Adrenal gland (tissue), 12 donors: ENCODE data around the gene AQP2. TPM values are rescaled to one million over a fixed set of nuclear protein-coding genes. Genes with fewer than 3 reads are reported as not detected.

Source experiments
- DNase-seq, 7 donors: peaks; one replicate each; pipeline ENCODE4 v3.0.0-alpha.2; 2019 to 2020
- H3K27ac ChIP-seq, 5 donors: fragments of 200-600 bp; sonication (generic) in 4 of 5; 1 replicate in 3 of 5; 2 replicates in 2 of 5; pipeline versions ENCODE4 v1.5.1 to v1.8.0; 2016 to 2020; ENCODE audit warnings: mild to moderate bottlenecking in 1 of 5
- H3K27me3 ChIP-seq: fragments of 200-600 bp; 2 replicates; pipeline ENCODE4 v1.8.0; 2021
- H3K36me3 ChIP-seq, 2 donors: fragments of 200-600 bp; replicated peaks in 1 of 2; 1 replicate in 1 of 2; 2 replicates in 1 of 2; pipeline versions ENCODE4 v1.5.1 to v1.8.0; 2018 to 2022
- H3K4me1 ChIP-seq, 2 donors: fragments of 200-600 bp; replicated peaks in 1 of 2; 1 replicate in 1 of 2; 2 replicates in 1 of 2; pipeline versions ENCODE4 v1.5.1 to v1.8.0; 2018 to 2021
- H3K4me3 ChIP-seq, 4 donors: fragments of 200-600 bp; sonication (generic) in 3 of 4; one replicate each; pipeline ENCODE4 v1.5.1; 2016 to 2018
- H3K9me3 ChIP-seq, 3 donors: fragments of 200-600 bp; sonication (generic) in 1 of 3; replicated peaks in 1 of 3; 1 replicate in 2 of 3; 2 replicates in 1 of 3; pipeline versions ENCODE4 v1.5.1 to v1.8.0; 2016 to 2021
- CTCF ChIP-seq, 6 experiments: fragments of 450-650 bp in 4 of 6; fragments of 200-600 bp in 2 of 6; sonication (generic) in 1 of 6; IDR thresholded peaks; 1 replicate in 5 of 6; 2 replicates in 1 of 6; pipeline versions ENCODE4 v1.5.1 to v1.8.0; 2016 to 2021; ENCODE audit warnings: antibody characterized with exemption in 6 of 6, mild to moderate bottlenecking in 2 of 6, moderate library complexity in 1 of 6
- POLR2A ChIP-seq, 2 donors: fragments of 450-650 bp; IDR thresholded peaks; one replicate each; pipeline ENCODE4 v1.6.1; 2017; ENCODE audit warnings: antibody characterized with exemption in 2 of 2, mild to moderate bottlenecking in 2 of 2, moderate library complexity in 1 of 2
- WGBS, 4 donors: extraction: QIAGEN DNeasy Blood & Tissue Kit in 2 of 4; methylation state at CpG; one replicate each; pipeline versions ENCODE4 v1.1.5 to v1.1.7; 2013 to 2017; 5-methylcytosine and 5-hydroxymethylcytosine counted together
- intact Hi-C, 2 donors: fragments of 100-400 bp; cut with DNase I; formaldehyde crosslinking; loops; one replicate each; pipeline versions ENCODE4 v1.14.1 to v1.15.0; 2022 to 2023
- polyA plus RNA-seq, 3 donors: library from polyadenylated mRNA; stranded (reverse); fragments of 200-250 nt in 2 of 3; fragments of 350-450 nt in 1 of 3; fragmentation: Illumina TruSeq in 1 of 3; extraction: RNeasy Lipid Tissue Mini Kit (QIAGEN cat#74804) in 1 of 3; gene quantifications; one replicate each; pipeline ENCODE4 v1.2.3, GENCODE V29; 2013 to 2014
- total RNA-seq, 9 donors: library from RNA; depleted of rRNA in 4 of 9; stranded (reverse); fragments of >200 nt in 4 of 9; fragments of 120-200 nt in 1 of 9; fragmentation: NEBNext Ultra II Directional in 1 of 9; extraction: Animal tissue kit (Norgen Biotek cat#: 25700) in 1 of 9; gene quantifications; one replicate each; pipeline versions ENCODE4 v1.1.0 to v1.2.4, GENCODE V29; 2013 to 2023
- donor health status: healthy with polysubstance abuse.
- donor health status: Bipolar disorder and iron deficiency.
- donor health status: DM: yes; HTN: yes; CAD: no.
- donor health status: DM: no; HTN: no; CAD: no.
- donor health status: DM: no; HTN: no; CAD: no.
- donor health status: DM: yes; HTN: yes; CAD: no.

AQP2 gene
- total and polyA plus RNA-seq, 12 donors = 0.10 to 81.0 (median 2.4) TPM; not detected in 1

GRCh38 chr12:49953151-49953550 is 2.6 kb downstream of the AQP2 start:
- Histone ChIP-seq H3K27ac (no peak overlapping the region), H3K4me1 (peaks cover 0 to 20% of the 10 kb centered on the region in 2 donors), H3K36me3 (no peaks in the 10 kb centered on the region), H3K9me3 (no peaks in the 10 kb centered on the region), H3K4me3 (no peak overlapping the region), H3K27me3 (peaks cover 12% of the 10 kb centered on the region)
- intact Hi-C loops = no loop called here
- WGBS, 4 donors = 88 to 100% (median 91%) methylated on average over 2 to 4 of the region's 4 CpGs
- no peak for TF ChIP-seq CTCF (IDR thresholded peaks at IDR 0.05)
- no peak for TF ChIP-seq POLR2A (IDR thresholded peaks at IDR 0.05)
- no peak for DNase-seq

GRCh38 chr12:49953961-49954846 is 3.7 kb downstream of the AQP2 start:
- H3K27ac ChIP-seq = no peak overlapping the region
- no peak for DNase-seq
- 80 to 85% (median 81%) methylated on average over 15 to 21 of the region's 21 CpGs for WGBS, 4 donors
- peaks cover 12% of the 10 kb centered on the region for H3K27me3 ChIP-seq
- no peaks in the 10 kb centered on the region for H3K9me3 ChIP-seq
- intact Hi-C loops = no loop called here
- TF ChIP-seq CTCF (IDR thresholded peaks at IDR 0.05) (no peak), POLR2A (IDR thresholded peaks at IDR 0.05) (no peak)
- peaks cover 0 to 19% of the 10 kb centered on the region in 2 donors for H3K4me1 ChIP-seq
- H3K4me3 ChIP-seq = no peak overlapping the region
- H3K36me3 ChIP-seq = no peaks in the 10 kb centered on the region

- peaks cover 0 to 10% of the 10 kb centered on the region in 2 donors for H3K4me1 ChIP-seq
- WGBS, 4 donors = 52 to 78% (median 56%) methylated on average over 23 to 53 of the region's 53 CpGs
- TF ChIP-seq CTCF (IDR thresholded peaks at IDR 0.05) (no peak), POLR2A (IDR thresholded peaks at IDR 0.05) (no peak)
- no peaks in the 10 kb centered on the region for H3K36me3 ChIP-seq
- no peak overlapping the region for H3K27ac ChIP-seq
- no peak overlapping the region for H3K4me3 ChIP-seq
- H3K9me3 ChIP-seq = no peaks in the 10 kb centered on the region
- DNase-seq = no peak
- intact Hi-C loops = no loop called here
- peaks cover 12% of the 10 kb centered on the region for H3K27me3 ChIP-seq
These were observed 4.6 kb downstream of the AQP2 start for GRCh38 chr12:49954863-49955830.
